H9 (cell line): Measurements from ENCODE around the gene HPCAL1. TPM values are rescaled to one million over a fixed set of nuclear protein-coding genes. Genes with fewer than 3 reads are reported as not detected.

Source experiments
- DNase-seq: peaks from one replicate; pipeline ENCODE4 v3.0.0-alpha.2; 2017
- H2AFZ ChIP-seq: one replicate; pipeline ENCODE4 v1.6.1; 2013; ENCODE audit warnings: mild to moderate bottlenecking, low read length, control low read depth, moderate library complexity
- H2AK5ac ChIP-seq: 2 replicates; pipeline ENCODE4 v1.6.1; 2013; ENCODE audit warnings: low read length, control low read depth, mixed read lengths; ENCODE audit not compliant: insufficient read length
- H2BK120ac ChIP-seq: one replicate; pipeline ENCODE4 v1.6.1; 2013; ENCODE audit warnings: low read depth, mild to moderate bottlenecking, low read length, control low read depth, inconsistent platforms; ENCODE audit not compliant: poor library complexity, severe bottlenecking
- H2BK12ac ChIP-seq: 2 replicates; pipeline ENCODE4 v1.6.1; 2013; ENCODE audit warnings: low read length, control low read depth, mixed read lengths, low read depth; ENCODE audit not compliant: insufficient read length
- H2BK15ac ChIP-seq: 2 replicates; pipeline ENCODE4 v1.6.1; 2013; ENCODE audit warnings: low read depth, low read length, control low read depth
- H2BK20ac ChIP-seq: one replicate; pipeline ENCODE4 v1.6.1; 2013; ENCODE audit warnings: low read depth, mild to moderate bottlenecking, low read length, control low read depth, inconsistent platforms; ENCODE audit not compliant: poor library complexity, severe bottlenecking
- H2BK5ac ChIP-seq: 2 replicates; pipeline ENCODE4 v1.6.1; 2013; ENCODE audit warnings: low read length, control low read depth, mixed read lengths; ENCODE audit not compliant: insufficient read length
- H3K14ac ChIP-seq: 2 replicates; pipeline ENCODE4 v1.6.1; 2013; ENCODE audit warnings: low read length, control low read depth; ENCODE audit not compliant: insufficient read depth
- H3K18ac ChIP-seq: 2 replicates; pipeline ENCODE4 v1.6.1; 2013; ENCODE audit warnings: low read depth, mild to moderate bottlenecking, mixed read lengths, low read length, control low read depth; ENCODE audit not compliant: insufficient read length
- H3K23ac ChIP-seq: 2 replicates; pipeline ENCODE4 v1.6.1; 2013; ENCODE audit warnings: low read length, control low read depth, mixed read lengths, low read depth; ENCODE audit not compliant: insufficient read length
- H3K23me2 ChIP-seq: 2 replicates; pipeline ENCODE4 v1.6.1; 2013; ENCODE audit warnings: low read depth, mild to moderate bottlenecking, mixed read lengths, low read length, control low read depth; ENCODE audit not compliant: insufficient read length, poor library complexity, severe bottlenecking
- H3K27ac ChIP-seq: 2 replicates; pipeline ENCODE4 v1.5.1; 2013; ENCODE audit warnings: low read length, control low read depth, mixed read lengths, low read depth; ENCODE audit not compliant: insufficient read length
- H3K27me3 ChIP-seq: 2 replicates; pipeline ENCODE4 v1.6.1; 2013; ENCODE audit warnings: low read length, control low read depth, inconsistent platforms; ENCODE audit not compliant: insufficient read depth
- H3K4ac ChIP-seq: 2 replicates; pipeline ENCODE4 v1.6.1; 2013; ENCODE audit warnings: low read depth, mild to moderate bottlenecking, control low read depth, inconsistent platforms, low read length, moderate library complexity
- H3K4me1 ChIP-seq: 2 replicates; pipeline ENCODE4 v1.6.1; 2013; ENCODE audit warnings: low read length, control low read depth, inconsistent platforms; ENCODE audit not compliant: insufficient read depth
- H3K4me2 ChIP-seq: 2 replicates; pipeline ENCODE4 v1.6.1; 2013; ENCODE audit warnings: low read length, control low read depth, mixed read lengths; ENCODE audit not compliant: insufficient read length, insufficient read depth
- H3K56ac ChIP-seq: 2 replicates; pipeline ENCODE4 v1.6.1; 2013; ENCODE audit warnings: low read depth, mild to moderate bottlenecking, mixed read lengths, low read length, control low read depth; ENCODE audit not compliant: insufficient read length
- H3K79me1 ChIP-seq: 2 replicates; pipeline ENCODE4 v1.6.1; 2013; ENCODE audit warnings: low read depth, mild to moderate bottlenecking, moderate library complexity, low read length, control low read depth, inconsistent platforms; ENCODE audit not compliant: insufficient read depth, poor library complexity, severe bottlenecking
- H3K79me2 ChIP-seq: 2 replicates; pipeline ENCODE4 v1.6.1; 2013; ENCODE audit warnings: low read length, control low read depth, inconsistent platforms; ENCODE audit not compliant: insufficient read depth
- H3K9ac ChIP-seq: 2 replicates; pipeline ENCODE4 v1.6.1; 2013; ENCODE audit warnings: low read length, control low read depth, mixed read lengths; ENCODE audit not compliant: insufficient read length; ENCODE audit errors: extremely low read depth
- H3K9me3 ChIP-seq: one replicate; pipeline ENCODE4 v1.6.1; 2013; ENCODE audit warnings: low read depth, low read length, inconsistent platforms; ENCODE audit not compliant: control insufficient read depth
- H3T11ph ChIP-seq: one replicate; pipeline ENCODE4 v1.6.1; 2013; ENCODE audit warnings: mild to moderate bottlenecking, low read length, control low read depth, inconsistent platforms
- H4K20me1 ChIP-seq: one replicate; pipeline ENCODE4 v1.6.1; 2013; ENCODE audit not compliant: control insufficient read depth, insufficient read length, insufficient read depth
- H4K5ac ChIP-seq: 2 replicates; pipeline ENCODE4 v1.6.1; 2013; ENCODE audit warnings: low read depth, mild to moderate bottlenecking, mixed read lengths, low read length, control low read depth; ENCODE audit not compliant: insufficient read length
- H4K8ac ChIP-seq: replicated peaks from 2 replicates; pipeline ENCODE4 v1.6.1; 2013; ENCODE audit warnings: low read length, control low read depth, mixed read lengths, low read depth; ENCODE audit not compliant: insufficient read length
- H4K91ac ChIP-seq: 2 replicates; pipeline ENCODE4 v1.6.1; 2013; ENCODE audit warnings: low read depth, mild to moderate bottlenecking, moderate library complexity, mixed read lengths, low read length, control low read depth; ENCODE audit not compliant: insufficient read length
- H3K27ac Mint-ChIP-seq, 3 experiments: 2 replicates in 2 of 3; 3 replicates in 1 of 3; pipeline ENCODE4 v1.8.0; 2020 to 2021; ENCODE audit warnings: mixed read lengths in 3 of 3, mild to moderate bottlenecking in 1 of 3, moderate library complexity in 1 of 3
- H3K27me3 Mint-ChIP-seq: 2 replicates; pipeline ENCODE4 v1.8.0; 2021; ENCODE audit warnings: low read depth, mild to moderate bottlenecking, moderate library complexity, mixed read lengths
- H3K36me3 Mint-ChIP-seq, 3 experiments: 2 replicates in 2 of 3; 3 replicates in 1 of 3; pipeline ENCODE4 v1.8.0; 2020 to 2021; ENCODE audit warnings: low read depth in 3 of 3, mixed read lengths in 3 of 3; ENCODE audit not compliant: insufficient read depth in 1 of 3
- H3K4me1 Mint-ChIP-seq, 2 experiments: 2 replicates each; pipeline ENCODE4 v1.8.0; 2020; ENCODE audit warnings: mixed read lengths in 2 of 2
- H3K4me3 Mint-ChIP-seq, 2 experiments: 2 replicates in 1 of 2; 3 replicates in 1 of 2; pipeline ENCODE4 v1.8.0; 2020 to 2021; ENCODE audit warnings: mild to moderate bottlenecking in 2 of 2, mixed read lengths in 2 of 2, moderate library complexity in 1 of 2
- H3K9me3 Mint-ChIP-seq, 2 experiments: 2 replicates in 1 of 2; 3 replicates in 1 of 2; pipeline ENCODE4 v1.8.0; 2020; ENCODE audit warnings: mild to moderate bottlenecking in 2 of 2, mixed read lengths in 2 of 2, moderate library complexity in 1 of 2
- CTCF ChIP-seq: fragments of 200-600 bp; sonication (generic); conservative IDR thresholded peaks from 3 replicates; pipeline ENCODE4 v1.8.0; 2021; ENCODE audit warnings: antibody characterized with exemption, mild to moderate bottlenecking
- WGBS: extraction: QIAGEN DNeasy Blood & Tissue Kit; methylation state at CpG from one replicate; pipeline ENCODE4 v1.1.7; 2013; ENCODE audit warnings: missing lambda C conversion rate, low lambda C conversion rate, mixed read lengths; ENCODE audit not compliant: insufficient read length; ENCODE audit errors: extremely low coverage; 5-methylcytosine and 5-hydroxymethylcytosine counted together
- total RNA-seq: library from RNA; stranded (reverse); gene quantifications from 2 replicates; pipeline ENCODE4 v1.2.1, GENCODE V29; 2021

HPCAL1 gene
- total RNA-seq, 1 experiment from 2014 or later = 4.7 TPM

- peaks cover 0 to 4% of the 10 kb centered on the region in 2 experiments; a peak in 1 of 5 replicates for H3K9me3 Mint-ChIP-seq
- no peak overlapping the region for H2AK5ac ChIP-seq
- no peak overlapping the region for H3K18ac ChIP-seq
- H2BK5ac ChIP-seq = no peak overlapping the region
- no peak overlapping the region for H2BK120ac ChIP-seq
- no peak overlapping the region for H4K91ac ChIP-seq
- TF ChIP-seq CTCF = no peak
- no peaks in the 10 kb centered on the region for H3K9me3 ChIP-seq
- H3K4me1 Mint-ChIP-seq = peaks cover 6% of the 10 kb centered on the region in 2 experiments; a peak in 3 of 4 replicates
- no peaks in the 10 kb centered on the region for H3K79me2 ChIP-seq
- H3K27ac Mint-ChIP-seq = peak overlapping the region in 2 of 3 experiments; percentile 23 to 35; a peak in 1 of 7 replicates
- no peak overlapping the region for H3K4ac ChIP-seq
- H3K36me3 Mint-ChIP-seq = no peaks in the 10 kb centered on the region
- H3K9ac ChIP-seq = no peak overlapping the region
- H2AFZ ChIP-seq = no peak overlapping the region
- no peaks in the 10 kb centered on the region for H3K4me1 ChIP-seq
- no peak overlapping the region for H2BK12ac ChIP-seq
- H3K27ac ChIP-seq = no peak overlapping the region
- H2BK20ac ChIP-seq = no peak overlapping the region
- H2BK15ac ChIP-seq = no peak overlapping the region
- WGBS = 100% methylated on average over 6 of the region's 10 CpGs
- no peak for DNase-seq
- H4K20me1 ChIP-seq = no peaks in the 10 kb centered on the region
- no peaks in the 10 kb centered on the region for H3K23me2 ChIP-seq
- no peak overlapping the region for H3K56ac ChIP-seq
- peaks cover 16% of the 10 kb centered on the region for H3K27me3 Mint-ChIP-seq
- H4K5ac ChIP-seq = no peak overlapping the region
- no peaks in the 10 kb centered on the region for H3K27me3 ChIP-seq
- H3K23ac ChIP-seq = no peak overlapping the region
- H3K14ac ChIP-seq = no peak overlapping the region
- no peak overlapping the region for H4K8ac ChIP-seq
- H3T11ph ChIP-seq = no peak overlapping the region
- no peaks in the 10 kb centered on the region for H3K79me1 ChIP-seq
- no peak overlapping the region for H3K4me2 ChIP-seq
- H3K4me3 Mint-ChIP-seq = peak overlapping the region in 1 of 2 experiments; percentile 64; a peak in 3 of 5 replicates
Measured at GRCh38 chr2:10433264-10433946, 130.7 kb downstream of the HPCAL1 start.
